KOPT-K1 (cell line): ENCODE results near the gene LMAN2.

Source experiments
- H3K27ac ChIP-seq: fragments of 200-600 bp; sonication (generic); 2 replicates; pipeline ENCODE4 v1.5.1; 2016; ENCODE audit warnings: antibody characterized with exemption, mild to moderate bottlenecking, low read depth, low read length; ENCODE audit not compliant: poor library complexity, severe bottlenecking
- H3K36me3 ChIP-seq: fragments of 200-600 bp; sonication (generic); 2 replicates; pipeline ENCODE4 v1.5.1; 2017; ENCODE audit warnings: antibody characterized with exemption, mild to moderate bottlenecking, low read length, moderate library complexity; ENCODE audit not compliant: insufficient read depth
- H3K9me3 ChIP-seq: fragments of 200-600 bp; sonication (generic); 2 replicates; pipeline ENCODE4 v1.5.1; 2017; ENCODE audit warnings: antibody characterized with exemption, low read length, mild to moderate bottlenecking; ENCODE audit not compliant: insufficient read depth, poor library complexity, severe bottlenecking

Gene LMAN2

GRCh38 chr5:177293819-177294581, 57.5 kb downstream of the LMAN2 start:
- Histone ChIP-seq H3K9me3 (no peaks in the 10 kb centered on the region), H3K36me3 (peaks cover 95% of the 10 kb centered on the region), H3K27ac (no peak overlapping the region)

DNA sequence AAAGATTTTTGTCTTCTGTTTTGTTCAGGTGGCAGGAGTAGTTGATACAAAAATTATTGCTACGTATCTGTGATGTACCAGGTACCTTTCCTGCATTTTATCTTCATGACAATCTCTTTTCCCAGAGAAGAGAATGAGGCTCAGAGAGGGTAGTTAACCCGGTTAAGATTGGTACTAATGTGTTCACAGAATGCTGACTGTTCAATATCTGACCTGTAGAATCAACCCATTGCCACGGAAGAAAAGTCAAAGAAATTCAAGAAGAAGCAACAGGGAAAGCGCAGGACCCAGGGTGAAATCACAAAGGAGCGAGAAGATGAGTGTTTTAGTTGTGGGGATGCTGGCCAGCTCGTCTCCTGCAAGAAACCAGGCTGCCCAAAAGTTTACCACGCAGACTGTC, 59.7 kb downstream of the LMAN2 start:
- Histone ChIP-seq H3K27ac (no peak overlapping the region), H3K9me3 (no peaks in the 10 kb centered on the region), H3K36me3 (peaks cover 99% of the 10 kb centered on the region)

- H3K9me3 ChIP-seq: no peaks in the 10 kb centered on the region
- H3K36me3 ChIP-seq: peaks cover 99% of the 10 kb centered on the region
- H3K27ac ChIP-seq: no peak overlapping the region
These were observed 60.5 kb downstream of the LMAN2 start for GRCh38 chr5:177290816-177291596.

GRCh38 chr5:177288191-177288590, 63.3 kb downstream of the LMAN2 start:
- no peak overlapping the region for H3K27ac ChIP-seq
- no peaks in the 10 kb centered on the region for H3K9me3 ChIP-seq
- peaks cover 99% of the 10 kb centered on the region for H3K36me3 ChIP-seq
